AG09319 (cell line): ENCODE results near the gene UBFD1.

ENCODE experiments used
- DNase-seq: peaks from one replicate; pipeline ENCODE4 v3.0.0-alpha.2; 2010; ENCODE audit warnings: low read depth; ENCODE audit errors: extremely low read depth
- CTCF ChIP-seq: IDR thresholded peaks from 2 replicates; pipeline ENCODE4 v1.5.1; 2011; ENCODE audit warnings: low read depth, mild to moderate bottlenecking, inconsistent platforms, low read length, moderate library complexity

Gene UBFD1

GRCh38 chr16:23530062-23530461 lies 27.5 kb upstream of the UBFD1 start:
- no peak for TF ChIP-seq CTCF
- no peak for DNase-seq

GRCh38 chr16:23532448-23532847 lies 25.1 kb upstream of the UBFD1 start:
- no peak for DNase-seq
- no peak for TF ChIP-seq CTCF

- TF ChIP-seq CTCF: no peak
- DNase-seq: no peak
Measured at GRCh38 chr16:23534868-23535860, 22.4 kb upstream of the UBFD1 start.

GRCh38 chr16:23535901-23536300 lies 21.6 kb upstream of the UBFD1 start:
- no peak for DNase-seq

GRCh38 chr16:23537390-23537789 lies 20.1 kb upstream of the UBFD1 start:
- no peak for TF ChIP-seq CTCF

More at GRCh38 chr16:23535901-23536300, 21.6 kb upstream of the UBFD1 start:
- TF ChIP-seq CTCF: no peak

GRCh38 chr16:23538919-23539278 lies 18.6 kb upstream of the UBFD1 start:
- DNase-seq: no peak
- TF ChIP-seq CTCF: no peak

More at GRCh38 chr16:23537390-23537789, 20.1 kb upstream of the UBFD1 start:
- DNase-seq: no peak
